ENCODE measurements around the gene CTIF.

DNA sequence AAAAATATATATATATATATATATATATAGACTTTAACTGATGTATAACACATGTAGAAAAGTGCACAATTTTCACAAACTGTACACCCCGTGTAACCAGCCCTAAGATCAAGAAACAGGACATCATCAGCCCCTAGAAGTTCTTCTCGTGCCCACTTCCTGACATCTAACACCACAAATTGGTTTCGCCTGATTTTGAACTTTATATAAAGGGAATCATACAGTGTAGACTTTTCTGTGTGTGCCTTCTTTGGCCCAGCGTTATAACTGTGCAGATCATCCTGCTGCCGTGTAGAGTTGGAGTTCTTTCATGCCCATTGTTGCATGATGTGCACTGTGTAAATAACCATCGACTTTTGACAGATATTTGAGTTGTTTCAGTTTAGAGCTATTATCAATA is 370.9 kb downstream of the CTIF start:
- no peak for TF ChIP-seq CTCF (IDR thresholded peaks at IDR 0.05; ENCODE audit: low read depth, low read length, missing input control)
- TF ChIP-seq MAX (IDR thresholded peaks at IDR 0.05) = no peak
- no peak for TF ChIP-seq RAD21 (IDR thresholded peaks at IDR 0.05)
- no peak for TF ChIP-seq TAF1 (conservative IDR thresholded peaks at IDR 0.05)

All from liver (tissue), 3 donors.